Common myeloid progenitor, CD34-positive (primary cell): ENCODE results near the gene IDH3G.

Source experiments
- CTCF ChIA-PET: fragments of 350-600 bp; sonication (Branson Sonifier 250); formaldehyde crosslinking; loops from one replicate; lab custom pipeline; 2021; ENCODE audit warnings: antibody characterized with exemption; lab: Charles Lee
- POLR2A ChIA-PET: fragments of 350-600 bp; sonication (Branson Sonifier 250); formaldehyde crosslinking; loops from one replicate; lab custom pipeline; 2021; ENCODE audit warnings: antibody characterized with exemption; lab: Charles Lee
- DNase-seq, 3 donors: peaks; one replicate each; pipeline versions ENCODE4 v3.0.0 to v3.0.0-alpha.2; 2013
- H3K27ac ChIP-seq, 2 experiments: 1 replicate in 1 of 2; 2 replicates in 1 of 2; pipeline ENCODE4 v1.7.0; 2013; ENCODE audit warnings: inconsistent platforms in 2 of 2, low read length in 2 of 2, mild to moderate bottlenecking in 2 of 2, low read depth in 1 of 2, moderate library complexity in 1 of 2; ENCODE audit not compliant: severe bottlenecking in 2 of 2, insufficient read depth in 1 of 2, poor library complexity in 1 of 2
- H3K27me3 ChIP-seq, 5 experiments: replicated peaks in 2 of 5; 1 replicate in 3 of 5; 2 replicates in 2 of 5; pipeline versions ENCODE4 v1.6.1 to v1.7.0; 2013; ENCODE audit warnings: low read length in 4 of 5, mild to moderate bottlenecking in 2 of 5, moderate library complexity in 2 of 5, inconsistent platforms in 1 of 5; ENCODE audit not compliant: insufficient read depth in 5 of 5, control insufficient read depth in 4 of 5
- H3K36me3 ChIP-seq, 4 experiments: 1 replicate in 2 of 4; 2 replicates in 2 of 4; pipeline versions ENCODE4 v1.6.1 to v1.7.0; 2013; ENCODE audit warnings: low read length in 3 of 4, control low read depth in 1 of 4, mild to moderate bottlenecking in 1 of 4; ENCODE audit not compliant: control insufficient read depth in 4 of 4, insufficient read depth in 4 of 4
- H3K4me1 ChIP-seq, 4 experiments: 1 replicate in 3 of 4; 2 replicates in 1 of 4; pipeline versions ENCODE4 v1.6.1 to v1.7.1; 2013; ENCODE audit warnings: low read length in 3 of 4, mild to moderate bottlenecking in 3 of 4, control low read depth in 1 of 4, inconsistent platforms in 1 of 4, moderate library complexity in 1 of 4; ENCODE audit not compliant: control insufficient read depth in 4 of 4, insufficient read depth in 4 of 4; ENCODE audit errors: control extremely low read depth in 1 of 4
- H3K4me3 ChIP-seq, 7 experiments: 1 replicate in 4 of 7; 2 replicates in 3 of 7; pipeline versions ENCODE4 v1.5.1 to v1.7.0; 2013; ENCODE audit warnings: mild to moderate bottlenecking in 7 of 7, low read length in 6 of 7, moderate library complexity in 6 of 7, inconsistent platforms in 2 of 7, low read depth in 2 of 7, control low read depth in 1 of 7; ENCODE audit not compliant: insufficient read depth in 4 of 7, control insufficient read depth in 1 of 7; ENCODE audit errors: extremely low read depth in 1 of 7
- H3K9me3 ChIP-seq, 5 experiments: 1 replicate in 4 of 5; 2 replicates in 1 of 5; pipeline versions ENCODE4 v1.6.1 to v1.7.1; 2013; ENCODE audit warnings: low read length in 4 of 5, mild to moderate bottlenecking in 2 of 5, inconsistent platforms in 1 of 5, low read depth in 1 of 5, moderate library complexity in 1 of 5; ENCODE audit not compliant: control insufficient read depth in 4 of 5, insufficient read depth in 2 of 5; ENCODE audit errors: control extremely low read depth in 1 of 5
- WGBS: methylation state at CpG from one replicate; pipeline ENCODE4 v1.1.5; 2013; ENCODE audit not compliant: insufficient coverage; 5-methylcytosine and 5-hydroxymethylcytosine counted together

Gene IDH3G

GRCh38 chrX:153776611-153777045 lies 17.5 kb downstream of the IDH3G start:
- H3K27me3 ChIP-seq, result peaks cover 0 to 7% (median 0%) of the 10 kb centered on the region in 5 experiments
- H3K4me3 ChIP-seq, result no peak overlapping the region
- H3K4me1 ChIP-seq, result peaks cover 0 to 12% (median 9%) of the 10 kb centered on the region in 4 experiments
- POLR2A ChIA-PET, result no interaction called here
- H3K36me3 ChIP-seq, result no peaks in the 10 kb centered on the region
- H3K27ac ChIP-seq, result no peak overlapping the region
- WGBS, result 90% methylated on average over 10 of the region's 22 CpGs
- no peaks in the 10 kb centered on the region for H3K9me3 ChIP-seq
- no peak for DNase-seq
- CTCF ChIA-PET, result no interaction called here

- WGBS, result 85% methylated on average over 4 of the region's 20 CpGs
- H3K9me3 ChIP-seq, result no peaks in the 10 kb centered on the region
- H3K27ac ChIP-seq, result no peak overlapping the region
- H3K36me3 ChIP-seq, result no peaks in the 10 kb centered on the region
- peaks cover 0 to 11% (median 8%) of the 10 kb centered on the region in 4 experiments for H3K4me1 ChIP-seq
- CTCF ChIA-PET, result no interaction called here
- H3K4me3 ChIP-seq, result no peak overlapping the region
- POLR2A ChIA-PET, result no interaction called here
- no peak for DNase-seq
- peaks cover 0 to 7% (median 0%) of the 10 kb centered on the region in 5 experiments for H3K27me3 ChIP-seq
These were observed 18.0 kb downstream of the IDH3G start for GRCh38 chrX:153776120-153776599.

- POLR2A ChIA-PET, result no interaction called here
- H3K27ac ChIP-seq, result no peak overlapping the region
- no peak for DNase-seq
- CTCF ChIA-PET, result interaction anchor here (0.8 kb wide), 1 partner anchor 14 kb away, joined by 3 read pairs; no protein-coding TSS in a partner anchor
- 95% methylated on average over 32 of the region's 42 CpGs for whole genome bisulfite sequencing
- H3K9me3 ChIP-seq, result no peaks in the 10 kb centered on the region
- H3K36me3 ChIP-seq, result no peaks in the 10 kb centered on the region
- H3K4me1 ChIP-seq, result peaks cover 0 to 6% (median 6%) of the 10 kb centered on the region in 4 experiments
- no peak overlapping the region for H3K4me3 ChIP-seq
- peaks cover 0 to 7% (median 0%) of the 10 kb centered on the region in 5 experiments for H3K27me3 ChIP-seq
These were observed 18.7 kb downstream of the IDH3G start for GRCh38 chrX:153775293-153776119.

GRCh38 chrX:153774576-153775292 lies 19.4 kb downstream of the IDH3G start:
- Histone ChIP-seq H3K4me3 (no peak overlapping the region), H3K9me3 (no peaks in the 10 kb centered on the region), H3K27me3 (peaks cover 0 to 7% (median 0%) of the 10 kb centered on the region in 5 experiments), H3K36me3 (no peaks in the 10 kb centered on the region), H3K27ac (no peak overlapping the region), H3K4me1 (no peaks in the 10 kb centered on the region)
- ChIA-PET CTCF (interaction anchor here (0.8 kb wide), 1 partner anchor 14 kb away, joined by 3 read pairs; no protein-coding TSS in a partner anchor), POLR2A (no interaction called here)
- WGBS, result 96% methylated on average over 24 of the region's 37 CpGs
- no peak for DNase-seq

- Histone ChIP-seq H3K4me3 (no peak overlapping the region), H3K27me3 (peaks cover 0 to 7% (median 0%) of the 10 kb centered on the region in 5 experiments), H3K27ac (no peak overlapping the region), H3K4me1 (no peaks in the 10 kb centered on the region), H3K36me3 (no peaks in the 10 kb centered on the region), H3K9me3 (no peaks in the 10 kb centered on the region)
- CTCF ChIA-PET, result interaction anchor here (0.8 kb wide), 1 partner anchor 15 kb away, joined by 3 read pairs; no protein-coding TSS in a partner anchor
- POLR2A ChIA-PET, result no interaction called here
- no peak for DNase-seq
- WGBS, result 96% methylated on average over 44 of the region's 48 CpGs
These were observed 20.2 kb downstream of the IDH3G start for GRCh38 chrX:153773741-153774575.

GRCh38 chrX:153773218-153773611 lies 21.0 kb downstream of the IDH3G start:
- Histone ChIP-seq H3K4me1 (peaks cover 0 to 6% (median 3%) of the 10 kb centered on the region in 4 experiments), H3K4me3 (no peak overlapping the region), H3K36me3 (no peaks in the 10 kb centered on the region), H3K27me3 (peaks cover 0 to 7% (median 0%) of the 10 kb centered on the region in 5 experiments), H3K27ac (no peak overlapping the region), H3K9me3 (no peaks in the 10 kb centered on the region)
- POLR2A ChIA-PET, result no interaction called here
- WGBS, result 98% methylated on average over 17 of the region's 23 CpGs
- CTCF ChIA-PET, result no interaction called here
- DNase-seq, result no peak
